Activated CD4-positive, alpha-beta T cell treated with anti-CD3 and anti-CD28 coated beads for 48 hours (primary cell): ENCODE measurements around the gene GPR50.

Source experiments
- DNase-seq: peaks from one replicate; pipeline ENCODE4 v3.0.0-alpha.2; 2020

GPR50 gene

DNA sequence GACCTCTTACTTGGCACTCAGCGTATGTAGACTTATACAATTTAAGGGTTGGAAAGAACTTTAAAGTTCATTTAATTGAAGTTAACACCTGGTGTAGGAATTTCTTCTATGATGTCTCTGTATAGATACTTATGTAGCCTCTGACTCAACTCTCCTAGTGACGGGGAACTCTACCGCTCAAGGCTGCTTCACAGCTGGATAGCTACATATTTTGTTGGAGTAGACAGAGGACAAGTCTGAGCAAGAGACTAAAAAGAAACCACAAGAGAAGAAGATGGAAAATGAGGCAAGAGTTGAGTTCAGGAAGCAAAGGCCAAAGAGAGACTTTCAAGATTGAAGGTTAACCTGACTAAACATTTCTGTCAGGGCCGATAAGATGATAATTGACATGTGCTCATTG is 52.6 kb downstream of the GPR50 start:
- no peak for DNase-seq
